NCI-H526 treated with DMSO at 0.1 percent for 48 hours (cell line): Measurements from ENCODE around the gene DNAJC24.

Experiments used
- DNase-seq: peaks from one replicate; lab custom pipeline; 2025; lab: John Stamatoyannopoulos, UW

Gene DNAJC24

GRCh38 chr11:31415435-31415834 is 45.8 kb downstream of the DNAJC24 start:
- DNase-seq = no peak

GRCh38 chr11:31417357-31417756 is 47.7 kb downstream of the DNAJC24 start:
- DNase-seq = no peak

- DNase-seq = no peak
Measured at GRCh38 chr11:31417816-31418215, 48.2 kb downstream of the DNAJC24 start.

GRCh38 chr11:31419138-31419537 is 49.5 kb downstream of the DNAJC24 start:
- DNase-seq = no peak

GRCh38 chr11:31419669-31420068 is 50.0 kb downstream of the DNAJC24 start:
- no peak for DNase-seq

- DNase-seq = no peak
Measured at GRCh38 chr11:31421820-31422219, 52.2 kb downstream of the DNAJC24 start.

GRCh38 chr11:31422703-31423102 is 53.0 kb downstream of the DNAJC24 start:
- no peak for DNase-seq

GRCh38 chr11:31424652-31425051 is 55.0 kb downstream of the DNAJC24 start:
- DNase-seq = no peak

GRCh38 chr11:31433851-31434250 is 64.2 kb downstream of the DNAJC24 start:
- DNase-seq = no peak

- DNase-seq = no peak
Measured at GRCh38 chr11:31437742-31438435, 68.2 kb downstream of the DNAJC24 start.

GRCh38 chr11:31441296-31441695 is 71.6 kb downstream of the DNAJC24 start:
- no peak for DNase-seq

- DNase-seq = peak; percentile 85
Measured at GRCh38 chr11:31442086-31442485, 72.4 kb downstream of the DNAJC24 start.

- no peak for DNase-seq
Measured at GRCh38 chr11:31443802-31444201, 74.1 kb downstream of the DNAJC24 start.

GRCh38 chr11:31445621-31446020 is 76.0 kb downstream of the DNAJC24 start:
- DNase-seq = no peak

GRCh38 chr11:31449040-31449439 is 79.4 kb downstream of the DNAJC24 start:
- DNase-seq = no peak

GRCh38 chr11:31450841-31451240 is 81.2 kb downstream of the DNAJC24 start:
- no peak for DNase-seq

- DNase-seq = no peak
Measured at GRCh38 chr11:31455177-31455576, 85.5 kb downstream of the DNAJC24 start.

- no peak for DNase-seq
Measured at GRCh38 chr11:31464436-31464835, 94.8 kb downstream of the DNAJC24 start.

- no peak for DNase-seq
Measured at GRCh38 chr11:31474083-31474482, 104.4 kb downstream of the DNAJC24 start.

- DNase-seq = no peak
Measured at GRCh38 chr11:31477528-31478222, 108.0 kb downstream of the DNAJC24 start.

- peak; percentile 56 for DNase-seq
Measured at GRCh38 chr11:31478223-31478590, 108.5 kb downstream of the DNAJC24 start.

- no peak for DNase-seq
Measured at GRCh38 chr11:31479066-31479465, 109.4 kb downstream of the DNAJC24 start.

GRCh38 chr11:31480930-31481329 is 111.3 kb downstream of the DNAJC24 start:
- DNase-seq = peak; percentile 82
